GM06990 (cell line): ENCODE data around the gene GTPBP4.

Source experiments
- DNase-seq: peaks from one replicate; pipeline ENCODE4 v3.0.0-alpha.2; 2011; ENCODE audit not compliant: insufficient read length; ENCODE audit errors: extremely low read depth
- H3K27me3 ChIP-seq: replicated peaks from 2 replicates; pipeline ENCODE4 v1.6.0; 2011; ENCODE audit warnings: low read length; ENCODE audit not compliant: control insufficient read depth, insufficient read depth
- H3K36me3 ChIP-seq: 2 replicates; pipeline ENCODE4 v1.5.1; 2011; ENCODE audit warnings: low read length; ENCODE audit not compliant: control insufficient read depth, insufficient read depth
- H3K4me3 ChIP-seq: replicated peaks from 2 replicates; pipeline ENCODE4 v1.5.1; 2011; ENCODE audit warnings: low read depth, mild to moderate bottlenecking, control low read depth, low read length
- TF ChIP-seq, protein P1 (sequence below): IDR thresholded peaks from 2 replicates; pipeline ENCODE4 v1.5.1; 2011; ENCODE audit warnings: low read length, control low read depth, mild to moderate bottlenecking, inconsistent platforms; ENCODE audit not compliant: insufficient read depth, poor library complexity, severe bottlenecking

The GTPBP4 gene

DNA sequence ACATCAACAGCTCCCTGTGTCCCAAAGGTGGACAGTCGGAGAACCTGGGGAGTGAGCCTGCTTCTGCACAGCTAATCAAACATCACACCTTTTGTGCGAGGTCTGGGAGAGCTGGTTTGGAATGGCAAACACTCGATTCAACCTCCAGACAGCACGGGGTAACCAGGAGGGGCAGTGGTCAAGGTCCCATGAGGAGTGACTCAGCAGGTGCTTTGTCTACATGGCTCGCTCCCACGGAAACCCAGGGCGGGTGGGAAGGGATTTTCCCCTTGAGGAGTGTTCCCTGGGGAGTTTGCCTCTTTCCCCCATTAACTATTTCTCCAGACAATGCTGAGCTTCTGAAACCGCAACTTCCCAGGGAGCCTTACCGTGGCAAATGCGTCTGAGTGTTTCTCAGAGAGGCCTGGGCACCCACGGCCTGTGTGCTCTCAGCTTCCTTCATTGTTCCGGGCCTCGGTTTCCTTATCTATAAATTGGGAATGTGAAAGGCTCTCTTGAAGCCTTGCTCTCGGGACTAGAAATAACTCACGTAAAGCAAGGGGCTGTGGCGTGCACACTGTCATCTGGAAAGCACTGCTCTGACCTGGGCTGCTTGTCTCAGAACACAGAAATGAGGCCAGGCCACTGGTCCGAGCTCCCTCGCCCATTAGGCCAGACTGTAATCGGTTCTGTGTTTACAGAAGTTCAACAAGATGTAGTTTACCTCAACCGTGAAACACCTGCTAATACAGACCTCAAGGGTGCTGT is 14.0 kb upstream of the GTPBP4 start:
- TF ChIP-seq, protein P1, sequence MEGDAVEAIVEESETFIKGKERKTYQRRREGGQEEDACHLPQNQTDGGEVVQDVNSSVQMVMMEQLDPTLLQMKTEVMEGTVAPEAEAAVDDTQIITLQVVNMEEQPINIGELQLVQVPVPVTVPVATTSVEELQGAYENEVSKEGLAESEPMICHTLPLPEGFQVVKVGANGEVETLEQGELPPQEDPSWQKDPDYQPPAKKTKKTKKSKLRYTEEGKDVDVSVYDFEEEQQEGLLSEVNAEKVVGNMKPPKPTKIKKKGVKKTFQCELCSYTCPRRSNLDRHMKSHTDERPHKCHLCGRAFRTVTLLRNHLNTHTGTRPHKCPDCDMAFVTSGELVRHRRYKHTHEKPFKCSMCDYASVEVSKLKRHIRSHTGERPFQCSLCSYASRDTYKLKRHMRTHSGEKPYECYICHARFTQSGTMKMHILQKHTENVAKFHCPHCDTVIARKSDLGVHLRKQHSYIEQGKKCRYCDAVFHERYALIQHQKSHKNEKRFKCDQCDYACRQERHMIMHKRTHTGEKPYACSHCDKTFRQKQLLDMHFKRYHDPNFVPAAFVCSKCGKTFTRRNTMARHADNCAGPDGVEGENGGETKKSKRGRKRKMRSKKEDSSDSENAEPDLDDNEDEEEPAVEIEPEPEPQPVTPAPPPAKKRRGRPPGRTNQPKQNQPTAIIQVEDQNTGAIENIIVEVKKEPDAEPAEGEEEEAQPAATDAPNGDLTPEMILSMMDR: no peak
- Histone ChIP-seq H3K27me3 (no peaks in the 10 kb centered on the region), H3K4me3 (no peak overlapping the region), H3K36me3 (no peaks in the 10 kb centered on the region)
- no peak for DNase-seq

DNA sequence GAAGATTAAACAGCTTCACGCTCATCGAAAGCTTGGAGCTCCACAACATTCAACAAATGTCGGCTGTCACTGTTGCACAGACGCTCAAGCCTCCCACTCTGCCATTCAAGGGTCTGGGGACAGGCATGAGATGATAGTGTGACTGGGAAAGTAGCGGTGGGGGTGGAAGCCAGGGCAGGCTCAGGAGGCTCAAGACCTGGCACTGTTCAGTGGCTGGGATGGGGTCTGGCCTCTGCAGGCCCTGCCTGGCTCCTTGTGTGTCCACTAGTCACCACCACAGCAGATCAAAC is 13.5 kb upstream of the GTPBP4 start:
- no peaks in the 10 kb centered on the region for H3K27me3 ChIP-seq
- H3K36me3 ChIP-seq: no peaks in the 10 kb centered on the region
- no peak overlapping the region for H3K4me3 ChIP-seq
- no peak for DNase-seq
- TF ChIP-seq, protein P1: no peak

DNA sequence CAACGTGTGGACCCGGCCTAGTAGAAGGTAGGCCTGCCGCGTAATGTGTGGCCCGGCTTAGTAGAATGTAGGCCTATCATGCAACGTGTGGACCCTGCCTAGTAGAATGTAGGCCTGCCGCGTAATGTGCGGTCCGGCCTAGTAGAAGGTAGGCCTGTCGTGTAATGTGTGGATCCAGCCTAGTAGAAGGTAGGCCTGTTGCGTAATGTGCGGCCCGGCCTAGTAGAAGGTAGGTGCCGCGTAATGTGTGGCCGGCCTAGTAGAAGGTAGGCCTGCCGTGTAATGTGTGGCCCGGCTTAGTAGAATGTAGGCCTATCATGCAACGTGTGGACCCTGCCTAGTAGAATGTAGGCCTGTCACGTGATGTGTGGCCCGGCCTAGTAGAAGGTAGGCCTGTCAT is 11.9 kb upstream of the GTPBP4 start:
- Histone ChIP-seq H3K4me3 (no peak overlapping the region), H3K27me3 (no peaks in the 10 kb centered on the region), H3K36me3 (no peaks in the 10 kb centered on the region)
- TF ChIP-seq, protein P1: no peak
- DNase-seq: no peak

DNA sequence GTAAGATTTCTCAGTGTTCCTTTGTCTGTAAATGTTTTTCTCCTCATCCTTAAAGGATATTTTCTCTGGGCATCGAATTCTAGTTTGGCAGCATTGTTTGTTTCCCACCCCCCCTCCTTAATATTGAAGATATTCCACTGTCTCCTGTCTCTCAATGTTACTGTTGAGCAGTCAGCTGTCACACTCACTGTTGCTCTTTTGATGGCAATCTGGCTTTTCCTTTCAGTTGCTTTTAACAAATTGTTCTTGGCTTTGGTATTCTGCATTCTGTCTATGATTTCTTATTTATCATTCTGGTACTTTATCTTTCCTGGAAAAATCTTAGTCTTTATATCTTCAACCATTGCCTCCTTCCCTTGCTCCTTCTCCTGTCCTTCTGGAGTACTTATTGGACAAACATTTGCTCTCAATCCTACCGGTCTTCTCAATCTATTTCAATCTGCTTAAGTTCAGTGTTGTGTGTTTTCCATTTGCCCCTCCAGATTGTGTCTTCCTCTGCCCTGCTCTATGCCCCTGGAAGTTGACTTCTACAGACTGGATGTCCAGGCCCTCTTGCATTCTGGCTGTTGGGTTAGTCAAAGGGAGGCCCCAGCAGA is 9.3 kb upstream of the GTPBP4 start:
- no peak for DNase-seq
- no peaks in the 10 kb centered on the region; the same call in 1 of the 2 replicates for H3K36me3 ChIP-seq
- no peak overlapping the region for H3K4me3 ChIP-seq
- TF ChIP-seq, protein P1: no peak
- no peaks in the 10 kb centered on the region for H3K27me3 ChIP-seq

DNA sequence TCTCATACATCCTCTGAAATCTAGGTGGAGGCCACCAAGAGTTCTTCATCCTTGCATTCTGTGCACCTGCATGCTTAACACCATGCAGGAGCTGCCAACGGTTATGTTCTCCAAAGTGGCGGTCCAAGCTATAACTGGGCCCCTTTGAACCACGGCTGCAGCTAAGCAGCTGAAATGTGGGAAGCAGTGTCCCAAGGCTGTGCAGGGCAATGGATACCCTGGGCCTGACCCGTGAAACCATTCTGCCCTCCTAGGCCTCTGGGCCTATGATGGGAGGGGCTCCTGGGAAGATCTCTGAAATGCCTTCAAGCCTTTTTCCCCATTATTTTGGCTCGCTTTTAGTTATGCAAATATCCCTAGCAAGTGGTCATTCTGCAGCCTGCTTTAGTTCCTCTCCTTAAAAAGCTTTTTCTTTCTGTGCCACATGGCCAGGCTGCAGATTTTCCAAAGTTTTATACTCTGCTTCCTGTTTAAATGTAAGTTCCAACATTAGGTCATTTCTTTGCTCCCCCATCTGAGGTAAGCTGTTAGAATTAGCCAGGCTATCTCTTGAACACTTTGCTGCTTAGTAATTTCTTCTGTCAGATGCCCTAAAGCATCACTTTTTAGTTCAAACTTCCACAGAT is 7.7 kb upstream of the GTPBP4 start:
- Histone ChIP-seq H3K27me3 (no peaks in the 10 kb centered on the region), H3K4me3 (no peak overlapping the region), H3K36me3 (no peaks in the 10 kb centered on the region; the same call in 1 of the 2 replicates)
- TF ChIP-seq, protein P1: no peak
- no peak for DNase-seq
